Measurements from ENCODE around the gene BHMT.
"Not testable (repeated sequence)": the region's sequence is repeated elsewhere in the genome, so short reads cannot be mapped to it uniquely, and the experiment has no call there.

The BHMT gene

GRCh38 chr5:79172269-79172668 is 60.7 kb downstream of the BHMT start:
- no peak for DNase-seq (ENCODE audit: low read depth)

GRCh38 chr5:79173626-79174025 is 62.0 kb downstream of the BHMT start:
- DNase-seq (ENCODE audit: low read depth): no peak

GRCh38 chr5:79180449-79180848 is 68.8 kb downstream of the BHMT start:
- DNase-seq (ENCODE audit: low read depth): not testable (repeated sequence)

GRCh38 chr5:79181419-79182022 is 69.9 kb downstream of the BHMT start:
- DNase-seq (ENCODE audit: low read depth): peak; percentile 26

All from amniotic epithelial cell (primary cell).